Right kidney (tissue), 9 donors: ENCODE results near the gene PRC1.
"Not testable (repeated sequence)": the region's sequence is repeated elsewhere in the genome, so short reads cannot be mapped to it uniquely, and the experiment has no call there.

Experiments
- DNase-seq: peaks from one replicate; pipeline ENCODE4 v3.0.0-alpha.2; 2016
- long read RNA-seq, 8 donors: transcript quantifications; one replicate each; lab custom pipeline, GENCODE V29; 2026

Gene PRC1
- long read RNA-seq, donor 1, full-length matches to known transcripts = 3 of 15 reads
- long read RNA-seq, donor 1, partial matches to known transcripts = 12 of 15 reads
- long read RNA-seq, donor 1, other reads (novel, unspliced or antisense) = 0 of 15 reads
- long read RNA-seq, donor 2, full-length matches to known transcripts = 2 of 2 reads
- long read RNA-seq, donor 2, partial matches to known transcripts = 0 of 2 reads
- long read RNA-seq, donor 2, other reads (novel, unspliced or antisense) = 0 of 2 reads
- long read RNA-seq, donor 3 = 0 reads
- long read RNA-seq, donor 4, partial matches to known transcripts = 30 of 31 reads
- long read RNA-seq, donor 4, other reads (novel, unspliced or antisense) = 0 of 31 reads
- long read RNA-seq, donor 5, full-length matches to known transcripts = 1 of 8 reads
- long read RNA-seq, donor 5, partial matches to known transcripts = 7 of 8 reads
- long read RNA-seq, donor 5, other reads (novel, unspliced or antisense) = 0 of 8 reads
- long read RNA-seq, donor 6, partial matches to known transcripts = 0 of 3 reads
- long read RNA-seq, donor 6, other reads (novel, unspliced or antisense) = 0 of 3 reads
- long read RNA-seq, donor 7 = 0 reads
- long read RNA-seq, donor 8, full-length matches to known transcripts = 1 of 29 reads
- long read RNA-seq, donor 8, partial matches to known transcripts = 28 of 29 reads
- long read RNA-seq, donor 8, other reads (novel, unspliced or antisense) = 0 of 29 reads

- DNase-seq = peak; percentile 89
These were observed at the start of gene PRC1 for GRCh38 chr15:90994417-90995311. PRC1 (minus strand) TSS chr15:90994535; CDS start chr15:90994417, 118 bp downstream.

GRCh38 chr15:91043202-91043874 lies 49.0 kb upstream of the PRC1 start:
- no peak for DNase-seq

- DNase-seq = no peak
These were observed 46.5 kb upstream of the PRC1 start for GRCh38 chr15:91040856-91041255.

- DNase-seq = no peak
These were observed 45.7 kb upstream of the PRC1 start for GRCh38 chr15:91039996-91040395.

- DNase-seq = peak; percentile 14
These were observed 38.8 kb upstream of the PRC1 start for GRCh38 chr15:91032919-91033803.

GRCh38 chr15:91031796-91032195 lies 37.5 kb upstream of the PRC1 start:
- DNase-seq = no peak

GRCh38 chr15:91027677-91028076 lies 33.3 kb upstream of the PRC1 start:
- no peak for DNase-seq

GRCh38 chr15:91023720-91024119 lies 29.4 kb upstream of the PRC1 start:
- no peak for DNase-seq

GRCh38 chr15:91022832-91023129 lies 28.4 kb upstream of the PRC1 start:
- DNase-seq = no peak

- peak; percentile 83 for DNase-seq
These were observed 27.9 kb upstream of the PRC1 start, which contains the start of gene VPS33B for GRCh38 chr15:91022075-91022831. VPS33B (minus strand) TSS chr15:91022594; CDS start chr15:91022249, 345 bp downstream.

- DNase-seq = no peak
These were observed 27.3 kb upstream of the PRC1 start for GRCh38 chr15:91021516-91022074.

- no peak for DNase-seq
These were observed 23.8 kb upstream of the PRC1 start for GRCh38 chr15:91018158-91018557.

GRCh38 chr15:91017716-91018115 lies 23.4 kb upstream of the PRC1 start:
- no peak for DNase-seq

GRCh38 chr15:91013701-91014100 lies 19.4 kb upstream of the PRC1 start:
- not testable (repeated sequence) for DNase-seq

- DNase-seq = no peak
These were observed 12.9 kb upstream of the PRC1 start for GRCh38 chr15:91007266-91007665.

GRCh38 chr15:91001209-91001608 lies 6.9 kb upstream of the PRC1 start:
- DNase-seq = no peak

GRCh38 chr15:90998737-90999136 lies 4.4 kb upstream of the PRC1 start:
- DNase-seq = no peak

- no peak for DNase-seq
These were observed 297 bp downstream of the PRC1 start for GRCh38 chr15:90994059-90994416.

GRCh38 chr15:90991587-90992285 lies 2.6 kb downstream of the PRC1 start:
- DNase-seq = no peak
